Naive thymus-derived CD8-positive, alpha-beta T cell (primary cell): Measurements from ENCODE around the gene DCAF16. TPM values are rescaled to one million over a fixed set of nuclear protein-coding genes. Genes with fewer than 3 reads are reported as not detected.
"Not testable (repeated sequence)": the region's sequence is repeated elsewhere in the genome, so short reads cannot be mapped to it uniquely, and the experiment has no call there.

Experiments used
- ATAC-seq, 2 donors: fragments of 150-1000 bp; cut with Tn5 transposase in 1 of 2; sonication (Bioruptor Pico), chemical (Tn5 transposase) in 1 of 2; 1 replicate in 1 of 2; 2 replicates in 1 of 2; pipeline ENCODE4 v1.10.0; 2021; ENCODE audit warnings: mild to moderate bottlenecking in 2 of 2, moderate library complexity in 2 of 2
- POLR2A ChIA-PET: fragments of 350-600 bp; sonication (Branson Sonifier 250); formaldehyde crosslinking; loops from one replicate; lab custom pipeline; 2021; ENCODE audit warnings: antibody characterized with exemption; lab: Charles Lee
- DNase-seq, 10 donors: peaks; one replicate each; pipeline versions ENCODE4 v3.0.0 to v3.0.0-alpha.2; 2020 to 2022
- H3K27ac Mint-ChIP-seq, 10 donors: one replicate each; pipeline ENCODE4 v1.8.0; 2020 to 2022; ENCODE audit warnings: mild to moderate bottlenecking in 10 of 10, mixed read lengths in 10 of 10, moderate library complexity in 4 of 10, inconsistent platforms in 1 of 10
- H3K27me3 Mint-ChIP-seq, 5 donors: one replicate each; pipeline ENCODE4 v1.8.0; 2021 to 2022; ENCODE audit warnings: mixed read lengths in 5 of 5
- H3K36me3 Mint-ChIP-seq, 3 donors: one replicate each; pipeline ENCODE4 v1.8.0; 2020 to 2022; ENCODE audit warnings: mixed read lengths in 3 of 3, mild to moderate bottlenecking in 2 of 3, inconsistent platforms in 1 of 3
- H3K4me1 Mint-ChIP-seq, 4 donors: one replicate each; pipeline ENCODE4 v1.8.0; 2021 to 2022; ENCODE audit warnings: mixed read lengths in 4 of 4
- H3K4me3 Mint-ChIP-seq, 10 donors: one replicate each; pipeline ENCODE4 v1.8.0; 2020 to 2022; ENCODE audit warnings: mild to moderate bottlenecking in 10 of 10, mixed read lengths in 10 of 10, moderate library complexity in 6 of 10, inconsistent platforms in 1 of 10
- H3K9me3 Mint-ChIP-seq, 9 donors: one replicate each; pipeline ENCODE4 v1.8.0; 2020 to 2022; ENCODE audit warnings: mixed read lengths in 9 of 9, mild to moderate bottlenecking in 3 of 9, inconsistent platforms in 1 of 9, moderate library complexity in 1 of 9
- polyA plus RNA-seq, 3 donors: library from polyadenylated mRNA; unstranded; fragments of 300-500 nt; fragmentation: Illumina TruSeq; gene quantifications; one replicate each; pipeline ENCODE4 v1.2.3, GENCODE V29; 2021
- total RNA-seq, 8 experiments: library from RNA in 2 of 8; stranded (reverse) in 2 of 8; gene quantifications; one replicate each; pipeline ENCODE4 v1.2.3 and lab custom pipeline; 2021 to 2026

Gene DCAF16
- total RNA-seq: 10 to 100 TPM; 74.0 to 74.3 TPM
- 10 to 100 TPM; 18.4 to 23.1 (median 21.2) TPM for polyA plus RNA-seq
- total RNA-seq (lab: John Stamatoyannopoulos, UW): 69.5 to 106 (median 80.7) reads per million in 6 experiments

GRCh38 chr4:17810260-17811077, at the start of gene DCAF16, which contains the start of gene NCAPG:
DCAF16 (minus strand) TSS chr4:17810757; CDS start chr4:17804141, 6,616 bp downstream.
NCAPG (plus strand) TSS chr4:17810979; CDS start chr4:17811078, 99 bp downstream.
- H3K4me3 Mint-ChIP-seq: peak within 1 kb of the TSS; percentile 91 to 100 (median 97)
- DNase-seq (peak; percentile 93 to 99 (median 98)), ATAC-seq (peak; percentile 85 to 90)
- no peaks in the 10 kb centered on the region for H3K9me3 Mint-ChIP-seq
- peaks cover 0 to 24% (median 5%) of the 10 kb centered on the region in 3 donors for H3K36me3 Mint-ChIP-seq
- H3K27ac Mint-ChIP-seq: peak within 1 kb of the TSS; percentile 97 to 100 (median 98)
- peaks cover 25 to 66% (median 53%) of the 10 kb centered on the region in 4 donors for H3K4me1 Mint-ChIP-seq
- POLR2A ChIA-PET: interaction anchor here (1.0 to 3.0 kb wide), 7 partner anchors 158 to 270 kb away, joined by 3 to 17 read pairs (median 4); partner anchors contain the start of gene MED28
- no peaks in the 10 kb centered on the region for H3K27me3 Mint-ChIP-seq

DNA sequence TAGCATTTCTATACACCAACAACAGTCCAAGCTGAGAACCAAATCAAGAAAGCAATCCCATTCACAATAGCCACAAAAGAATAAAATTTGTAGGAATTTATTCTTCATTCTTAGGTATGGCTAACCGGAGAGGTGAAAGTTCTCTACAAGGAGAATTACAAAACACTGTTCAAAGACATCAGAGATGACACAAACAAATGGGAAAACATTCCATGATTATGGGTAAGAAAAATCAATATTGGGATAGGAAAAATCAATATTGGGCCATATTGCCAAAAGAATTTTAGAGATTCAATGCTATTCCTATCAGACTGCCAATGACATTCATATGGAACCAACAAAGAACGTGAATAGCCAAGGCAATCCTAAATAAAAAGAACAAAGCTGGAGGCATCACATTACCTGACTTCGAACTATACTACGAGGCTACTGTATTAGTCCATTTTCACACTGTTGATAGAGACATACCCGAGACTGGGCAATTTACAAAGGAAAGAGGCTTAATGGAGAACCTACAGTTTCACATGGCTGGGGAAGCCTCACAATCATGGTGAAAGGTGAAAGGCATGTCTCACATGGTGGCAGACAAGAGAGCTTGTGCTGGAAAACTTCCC, 49.3 kb upstream of the DCAF16 start:
- H3K4me3 Mint-ChIP-seq: no peak overlapping the region
- H3K27me3 Mint-ChIP-seq: no peaks in the 10 kb centered on the region
- H3K4me1 Mint-ChIP-seq: no peaks in the 10 kb centered on the region
- H3K9me3 Mint-ChIP-seq: peaks cover 0 to 37% (median 27%) of the 10 kb centered on the region in 9 donors
- DNase-seq: no peak
- ATAC-seq: no peak
- no peak overlapping the region for H3K27ac Mint-ChIP-seq
- POLR2A ChIA-PET: no interaction called here
- peaks cover 12 to 50% (median 39%) of the 10 kb centered on the region in 3 donors for H3K36me3 Mint-ChIP-seq

- no peak for ATAC-seq
- H3K27me3 Mint-ChIP-seq: no peaks in the 10 kb centered on the region
- no peak overlapping the region for H3K27ac Mint-ChIP-seq
Observed at GRCh38 chr4:17854036-17854435, 43.5 kb upstream of the DCAF16 start.

DNA sequence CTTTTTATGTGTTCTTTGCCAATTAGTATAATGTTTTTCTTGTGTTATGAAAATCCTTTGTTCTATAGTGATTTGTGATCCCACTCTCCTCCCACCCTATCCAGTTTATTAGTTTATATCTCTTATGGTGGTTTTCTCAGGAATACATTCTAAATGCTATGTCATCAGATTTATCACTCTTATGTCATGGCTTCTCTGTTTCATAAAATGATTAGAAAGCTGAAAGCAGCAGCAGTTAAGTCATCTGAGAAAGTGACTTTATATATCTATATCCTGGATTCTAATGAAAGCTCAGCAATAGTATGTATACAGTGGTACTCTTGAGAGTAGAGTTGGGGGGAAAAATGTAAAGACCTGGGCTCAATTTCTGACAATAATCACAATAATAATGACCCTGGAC, 41.4 kb upstream of the DCAF16 start:
- no peak overlapping the region for H3K27ac Mint-ChIP-seq
- no peak for DNase-seq
- peaks cover 0 to 4% (median 0%) of the 10 kb centered on the region in 3 donors for H3K36me3 Mint-ChIP-seq
- H3K27me3 Mint-ChIP-seq: no peaks in the 10 kb centered on the region
- peaks cover 0 to 3% (median 0%) of the 10 kb centered on the region in 9 donors for H3K9me3 Mint-ChIP-seq
- POLR2A ChIA-PET: no interaction called here
- H3K4me3 Mint-ChIP-seq: no peak overlapping the region
- ATAC-seq: no peak
- H3K4me1 Mint-ChIP-seq: no peaks in the 10 kb centered on the region

More at GRCh38 chr4:17854036-17854435, 43.5 kb upstream of the DCAF16 start:
- peaks cover 3 to 14% (median 6%) of the 10 kb centered on the region in 3 donors for H3K36me3 Mint-ChIP-seq
- POLR2A ChIA-PET: no interaction called here
- no peak overlapping the region for H3K4me3 Mint-ChIP-seq
- peaks cover 0 to 10% (median 7%) of the 10 kb centered on the region in 9 donors for H3K9me3 Mint-ChIP-seq
- no peak for DNase-seq
- no peaks in the 10 kb centered on the region for H3K4me1 Mint-ChIP-seq

DNA sequence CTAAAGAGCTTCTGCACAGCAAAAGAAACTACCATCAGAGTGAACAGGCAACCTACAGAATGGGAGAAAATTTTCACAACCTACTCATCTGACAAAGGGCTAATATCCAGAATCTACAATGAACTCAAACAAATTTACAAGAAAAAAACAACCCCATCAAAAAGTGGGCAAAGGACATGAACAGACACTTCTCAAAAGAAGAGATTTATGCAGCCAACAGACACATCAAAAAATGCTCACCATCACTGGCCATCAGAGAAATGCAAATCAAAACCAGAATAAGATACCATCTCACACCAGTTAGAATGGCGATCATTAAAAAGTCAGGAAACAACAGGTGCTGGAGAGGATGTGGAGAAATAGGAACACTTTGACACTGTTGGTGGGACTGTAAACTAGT, 39.7 kb upstream of the DCAF16 start:
- ATAC-seq, H3K4me3 Mint-ChIP-seq, POLR2A ChIA-PET, H3K27ac Mint-ChIP-seq, H3K9me3 Mint-ChIP-seq, H3K36me3 Mint-ChIP-seq, H3K27me3 Mint-ChIP-seq, DNase-seq, H3K4me1 Mint-ChIP-seq: not testable (repeated sequence)

DNA sequence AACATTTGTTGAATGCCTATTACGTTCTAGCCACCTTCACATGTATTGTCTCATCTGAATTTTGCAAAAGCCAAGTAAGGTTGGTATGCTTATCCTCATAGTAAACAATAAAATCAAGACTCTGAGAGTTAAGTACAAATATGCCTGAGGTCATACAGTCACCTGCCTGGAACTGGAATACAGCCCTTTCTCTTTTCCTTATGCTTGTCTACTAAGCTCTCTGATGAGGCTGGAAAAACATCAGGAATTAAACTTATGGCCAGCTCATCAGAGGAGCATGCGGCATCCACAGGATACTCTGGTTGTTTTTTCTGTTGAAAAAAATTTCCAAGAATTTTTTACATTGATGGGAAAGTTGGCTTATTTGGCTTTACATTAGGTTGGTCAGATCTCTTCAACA, 35.7 kb upstream of the DCAF16 start:
- H3K4me3 Mint-ChIP-seq: no peak overlapping the region
- POLR2A ChIA-PET: no interaction called here

DNA sequence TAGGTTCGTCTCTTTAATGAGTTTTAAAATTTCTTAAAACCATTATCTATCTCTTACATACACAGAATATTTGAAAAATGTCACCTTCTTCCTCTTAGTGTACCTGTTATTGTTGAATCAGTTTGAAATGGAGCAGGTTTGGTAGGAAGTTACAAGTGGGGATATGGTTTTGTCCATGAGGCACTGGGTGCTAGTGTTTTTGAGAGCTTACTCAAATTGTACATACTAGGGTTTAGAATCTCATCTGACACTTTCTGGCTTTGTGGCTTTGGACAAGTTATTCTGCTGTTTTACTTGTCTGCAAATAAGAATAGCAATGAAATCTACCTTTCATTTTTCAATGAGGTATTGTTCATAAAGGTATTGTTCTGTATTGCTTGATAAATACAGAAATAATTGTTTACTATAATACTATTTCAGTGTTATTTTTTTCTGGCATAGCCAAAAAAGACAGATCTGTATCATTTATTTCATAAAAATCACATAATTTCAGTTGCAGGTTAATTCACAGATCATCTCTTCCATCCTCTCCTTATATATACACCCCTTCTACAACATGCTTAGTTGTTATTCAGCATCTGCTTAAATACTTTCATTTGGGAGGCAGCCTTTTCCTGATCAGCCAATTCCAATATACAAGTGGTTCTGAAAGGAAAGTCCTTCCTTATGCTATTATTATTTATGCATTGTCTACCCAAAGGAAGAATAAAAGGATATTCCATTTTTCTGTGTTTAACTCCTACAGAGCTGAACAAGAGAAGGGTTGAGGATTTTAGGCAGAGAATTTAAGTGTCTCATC, 13.5 kb upstream of the DCAF16 start:
- Mint-ChIP-seq H3K27me3 (peaks cover 0 to 4% (median 0%) of the 10 kb centered on the region in 5 donors), H3K36me3 (no peaks in the 10 kb centered on the region), H3K9me3 (no peaks in the 10 kb centered on the region), H3K4me1 (peaks cover 0 to 8% (median under 1%) of the 10 kb centered on the region in 4 donors), H3K4me3 (no peak overlapping the region), H3K27ac (no peak overlapping the region)
- POLR2A ChIA-PET: no interaction called here
- ATAC-seq: no peak
- DNase-seq: no peak

More for the DNA sequence above, 35.7 kb upstream of the DCAF16 start:
- H3K27ac Mint-ChIP-seq: no peak overlapping the region
- ATAC-seq (no peak), DNase-seq (no peak)
- H3K27me3 Mint-ChIP-seq: no peaks in the 10 kb centered on the region
- no peaks in the 10 kb centered on the region for H3K4me1 Mint-ChIP-seq
- H3K36me3 Mint-ChIP-seq: no peaks in the 10 kb centered on the region
- H3K9me3 Mint-ChIP-seq: peaks cover 0 to under 1% (median 0%) of the 10 kb centered on the region in 9 donors

DNA sequence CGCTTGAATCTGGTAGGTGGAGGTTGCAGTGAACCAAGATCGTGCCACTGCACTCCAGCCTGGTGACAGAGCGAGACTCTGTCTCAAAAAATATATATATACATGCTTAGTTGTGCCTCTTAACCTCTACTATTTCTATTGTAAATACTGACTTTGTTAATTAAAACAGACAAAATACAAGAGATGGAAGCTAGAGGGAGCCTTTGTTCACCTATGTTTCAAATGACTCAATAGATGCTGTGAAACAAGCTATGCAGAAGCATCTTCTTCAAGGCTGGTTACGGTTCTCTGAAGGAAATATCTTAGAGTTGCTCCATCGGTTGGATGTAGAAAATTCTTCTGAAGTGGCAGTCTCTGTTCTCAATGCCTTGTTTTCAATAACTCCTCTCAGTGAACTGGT, 6.5 kb upstream of the DCAF16 start:
- H3K4me3 Mint-ChIP-seq: peak overlapping the region in 2 of 10 donors; percentile 21 to 35
- H3K36me3 Mint-ChIP-seq: no peaks in the 10 kb centered on the region
- DNase-seq (peak in 3 of 10 donors; percentile 40 to 50 (median 50)), ATAC-seq (peak; percentile 73 to 77)
- POLR2A ChIA-PET: no interaction called here
- no peak overlapping the region for H3K27ac Mint-ChIP-seq
- H3K27me3 Mint-ChIP-seq: no peaks in the 10 kb centered on the region
- H3K9me3 Mint-ChIP-seq: no peaks in the 10 kb centered on the region
- H3K4me1 Mint-ChIP-seq: peaks cover 0 to 16% (median 0%) of the 10 kb centered on the region in 4 donors

DNA sequence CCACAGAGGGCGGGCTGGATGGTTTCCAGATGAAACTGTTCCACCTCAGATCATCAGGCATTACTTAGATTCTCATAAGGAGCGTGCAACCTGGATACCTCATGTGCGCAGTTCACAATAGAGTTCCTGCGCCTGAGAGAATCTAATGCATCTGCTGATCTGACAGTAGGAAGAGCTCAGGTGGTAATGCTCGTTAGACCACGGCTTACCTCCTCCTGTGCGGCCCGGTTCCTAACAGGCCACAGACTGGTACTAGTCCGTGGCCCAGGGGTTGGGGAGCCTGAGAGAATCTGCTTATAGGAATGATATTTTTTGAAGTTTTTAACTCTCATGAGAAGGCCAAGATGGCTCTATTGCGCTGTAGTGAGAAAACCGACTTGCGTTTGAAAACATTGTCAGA, 5.6 kb upstream of the DCAF16 start:
- no peak overlapping the region for H3K27ac Mint-ChIP-seq
- H3K27me3 Mint-ChIP-seq: no peaks in the 10 kb centered on the region
- POLR2A ChIA-PET: no interaction called here
- no peak for ATAC-seq
- peaks cover 0 to 20% (median 7%) of the 10 kb centered on the region in 4 donors for H3K4me1 Mint-ChIP-seq
- H3K36me3 Mint-ChIP-seq: no peaks in the 10 kb centered on the region
- no peak for DNase-seq
- H3K9me3 Mint-ChIP-seq: no peaks in the 10 kb centered on the region
- H3K4me3 Mint-ChIP-seq: no peak overlapping the region

DNA sequence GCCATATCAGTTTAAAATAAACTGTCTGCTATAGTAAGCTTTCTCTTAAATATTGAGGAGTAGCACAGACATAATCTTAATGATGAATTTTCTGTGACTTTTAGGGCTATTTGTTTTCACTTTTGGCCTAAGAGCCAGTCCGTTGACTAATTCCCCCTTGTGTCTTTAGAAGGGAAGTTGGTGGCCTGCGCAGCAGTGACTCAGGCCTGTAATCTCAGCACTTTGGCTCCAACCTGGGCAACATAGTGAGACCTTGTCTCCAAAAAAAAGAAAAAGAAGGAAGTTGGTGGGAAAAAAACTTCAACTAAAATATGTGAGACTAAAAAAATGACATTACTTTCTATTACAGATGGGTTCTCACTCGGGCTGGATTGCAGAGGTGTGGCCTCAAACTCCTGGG, 3.6 kb upstream of the DCAF16 start:
- POLR2A ChIA-PET: no interaction called here
- Mint-ChIP-seq H3K27ac (no peak overlapping the region), H3K9me3 (no peaks in the 10 kb centered on the region), H3K4me1 (peaks cover 8 to 36% (median 21%) of the 10 kb centered on the region in 4 donors), H3K4me3 (no peak overlapping the region), H3K27me3 (no peaks in the 10 kb centered on the region), H3K36me3 (no peaks in the 10 kb centered on the region)
- no peak for DNase-seq
- ATAC-seq: no peak

- Mint-ChIP-seq H3K27ac (no peak overlapping the region), H3K27me3 (no peaks in the 10 kb centered on the region), H3K4me3 (no peak overlapping the region), H3K36me3 (peaks cover 0 to 6% (median 1%) of the 10 kb centered on the region in 3 donors), H3K4me1 (peaks cover 12 to 48% (median 33%) of the 10 kb centered on the region in 4 donors), H3K9me3 (no peaks in the 10 kb centered on the region)
- no peak for DNase-seq
- ATAC-seq: no peak
- POLR2A ChIA-PET: no interaction called here
Observed at GRCh38 chr4:17812801-17813200, 2.2 kb upstream of the DCAF16 start.

DNA sequence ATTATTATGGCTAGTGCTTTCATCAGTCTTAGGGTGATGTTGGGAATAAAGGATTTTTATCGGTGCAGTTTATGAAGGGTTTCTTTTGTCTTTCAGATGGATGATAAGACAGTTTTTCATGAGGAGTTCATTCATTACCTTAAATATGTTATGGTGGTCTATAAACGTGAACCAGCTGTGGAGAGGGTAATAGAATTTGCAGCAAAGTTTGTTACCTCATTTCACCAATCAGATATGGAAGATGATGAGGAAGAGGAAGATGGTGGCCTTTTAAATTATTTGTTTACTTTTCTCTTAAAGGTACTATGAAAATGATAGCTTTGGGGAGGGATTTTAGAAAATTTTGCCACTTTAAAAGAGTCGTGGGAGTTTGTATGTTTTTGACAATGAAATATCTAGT, 1.6 kb upstream of the DCAF16 start:
- DNase-seq: no peak
- Mint-ChIP-seq H3K9me3 (no peaks in the 10 kb centered on the region), H3K36me3 (peaks cover 0 to 13% (median 5%) of the 10 kb centered on the region in 3 donors), H3K27me3 (no peaks in the 10 kb centered on the region), H3K4me1 (peaks cover 19 to 50% (median 40%) of the 10 kb centered on the region in 4 donors), H3K4me3 (peak overlapping the region in 5 of 10 donors; percentile 1 to 97 (median 83)), H3K27ac (peak overlapping the region in 1 of 10 donors; percentile 4)
- POLR2A ChIA-PET: no interaction called here
- no peak for ATAC-seq
